Suppressor macrophage (primary cell): ENCODE measurements around the gene ADGRV1.
A peak's percentile ranks its signal among the peaks of the same experiment; 100 is the strongest.

Experiments used
- DNase-seq, 4 experiments: peaks; one replicate each; pipeline ENCODE4 v3.0.0-alpha.2; 2020 to 2022

ADGRV1 gene

DNA sequence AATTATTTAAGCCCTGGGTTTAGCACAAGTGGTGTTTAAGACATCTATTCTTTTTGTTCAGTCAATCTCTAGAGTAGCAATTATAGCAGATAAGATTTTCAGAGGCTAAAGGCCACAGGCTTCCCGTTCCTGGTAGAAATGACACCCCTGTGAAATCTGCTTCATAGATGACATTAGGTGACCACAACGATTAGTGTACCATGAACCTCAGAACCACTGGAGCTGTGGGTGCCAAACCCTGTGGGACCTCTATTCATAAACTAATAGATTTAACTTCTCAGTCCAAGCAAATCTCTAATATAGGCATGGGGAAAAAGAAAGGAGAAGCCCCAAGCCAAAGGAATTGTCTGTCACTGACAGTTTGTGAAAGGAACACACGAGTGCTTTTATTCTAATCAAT is 617.1 kb downstream of the ADGRV1 start:
- no peak for DNase-seq

GRCh38 chr5:91176288-91177016 is 617.9 kb downstream of the ADGRV1 start:
- no peak for DNase-seq

DNA sequence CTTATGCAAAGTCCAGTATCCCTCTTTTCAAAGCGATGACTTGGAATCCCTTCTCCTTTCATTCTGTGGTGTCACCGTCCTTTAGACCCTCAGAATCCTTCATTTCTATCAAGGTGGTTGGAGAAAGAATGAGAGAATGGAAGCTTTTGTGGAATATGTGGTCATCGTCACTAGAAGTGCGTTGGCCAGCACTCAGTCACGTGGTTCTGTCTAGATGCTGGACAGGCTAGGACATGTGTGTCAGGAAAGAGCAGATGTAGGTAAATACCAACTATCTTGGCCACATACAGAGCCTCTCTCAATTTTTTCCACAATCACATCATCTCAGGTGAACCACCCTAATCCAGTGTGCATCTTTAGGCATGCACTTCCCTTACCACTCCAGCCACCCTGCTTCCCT is 618.5 kb downstream of the ADGRV1 start:
- DNase-seq: no peak

DNA sequence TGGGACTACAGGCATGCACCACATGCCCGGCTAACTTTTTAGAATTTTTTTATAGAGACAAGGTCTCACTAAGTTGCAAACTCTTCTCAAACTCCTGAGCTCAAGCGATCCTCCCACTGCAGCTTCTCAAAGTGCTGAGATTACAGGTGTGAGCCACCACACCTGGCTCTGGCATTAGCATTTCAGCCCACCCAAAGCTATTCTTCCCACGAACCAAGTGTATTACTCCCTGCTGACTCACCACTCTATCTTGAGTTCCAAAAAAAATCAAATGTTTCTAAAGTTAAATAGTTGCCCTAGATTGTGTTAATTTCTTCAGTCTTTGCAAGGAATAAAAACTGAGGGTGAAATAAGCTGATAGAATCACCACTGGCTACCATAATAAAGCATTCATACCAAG is 619.0 kb downstream of the ADGRV1 start:
- no peak for DNase-seq

GRCh38 chr5:91178461-91178860 is 619.9 kb downstream of the ADGRV1 start:
- DNase-seq: peak in 2 of 4 experiments; percentile 17 to 28

DNA sequence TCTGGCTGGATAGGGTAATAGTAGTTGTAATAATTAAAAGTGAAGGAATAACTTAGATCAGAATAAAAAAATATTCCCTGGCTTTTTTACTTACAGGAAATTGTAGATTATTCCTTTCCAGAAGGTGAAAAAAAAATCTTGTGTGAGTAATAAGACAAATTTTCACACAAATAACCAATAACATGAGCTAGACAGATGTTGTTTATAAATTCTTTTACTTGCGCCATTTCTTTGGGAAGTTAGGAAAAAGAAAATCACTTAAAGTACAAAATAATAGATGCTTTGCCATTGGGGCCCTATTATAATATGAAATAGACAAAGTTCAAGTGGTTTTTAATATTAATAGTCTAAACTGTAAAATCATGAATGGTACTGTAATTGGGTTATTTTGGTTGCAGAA is 620.4 kb downstream of the ADGRV1 start:
- no peak for DNase-seq

DNA sequence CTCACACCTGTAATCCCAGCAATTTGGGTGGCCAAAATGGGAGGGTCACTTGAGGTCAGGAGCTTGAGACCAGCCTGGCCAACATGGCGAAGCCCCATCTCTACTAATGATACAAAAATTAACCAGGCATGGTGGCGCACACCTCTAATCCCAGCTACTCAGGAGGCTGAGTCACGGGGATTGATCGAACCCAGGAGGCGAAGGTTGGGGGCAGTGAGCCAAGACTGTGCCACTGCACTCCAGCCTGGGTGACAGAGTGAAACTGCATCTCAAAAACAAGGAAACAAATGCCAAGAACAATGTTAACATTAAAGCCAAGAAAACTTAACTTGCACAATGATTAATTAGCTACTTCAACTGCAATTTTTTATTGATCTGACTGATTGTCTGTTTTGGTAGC is 621.9 kb downstream of the ADGRV1 start:
- DNase-seq: no peak

DNA sequence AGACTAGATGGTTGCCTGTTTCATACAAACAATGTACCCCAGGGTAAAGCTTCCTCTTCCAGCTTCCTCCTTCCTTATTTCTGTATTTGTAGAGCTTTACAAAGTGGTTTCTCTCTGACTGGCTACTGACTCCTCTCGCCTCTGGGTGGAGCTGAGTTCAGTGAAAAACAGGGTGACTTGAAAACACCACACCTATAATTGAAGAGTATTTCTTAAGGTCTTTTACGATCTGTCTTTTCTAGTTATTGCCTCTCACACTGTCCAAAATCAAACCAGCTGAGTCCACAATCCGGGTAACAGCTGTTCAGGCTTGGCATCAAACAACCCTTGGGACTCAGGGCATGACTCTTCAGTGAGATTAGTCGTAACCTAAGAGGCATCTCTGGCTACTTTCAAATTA is 624.2 kb downstream of the ADGRV1 start:
- peak; percentile 55 to 86 (median 78) for DNase-seq

- DNase-seq: peak; percentile 49 to 74 (median 70)
These were observed 625.1 kb downstream of the ADGRV1 start for GRCh38 chr5:91183743-91184142.

DNA sequence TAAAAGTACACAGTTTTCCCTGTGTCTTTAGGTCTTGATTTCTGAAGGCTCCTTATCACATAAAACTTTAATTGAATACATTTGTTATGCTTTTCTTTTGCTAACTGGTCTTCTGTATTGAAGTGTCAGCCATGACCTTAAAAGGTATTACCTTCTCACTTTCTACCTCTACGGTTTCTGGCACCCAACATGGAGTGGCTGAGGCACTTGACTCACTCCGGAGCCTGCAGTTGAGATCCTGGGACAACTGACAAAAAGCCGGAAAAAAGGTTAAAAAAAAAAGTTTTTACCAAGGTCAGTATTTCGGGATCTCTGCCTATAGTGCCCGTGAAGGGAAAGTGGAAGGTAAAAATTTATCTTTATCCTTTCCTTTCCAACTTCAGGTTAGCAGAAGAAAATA is 627.5 kb downstream of the ADGRV1 start:
- no peak for DNase-seq

DNA sequence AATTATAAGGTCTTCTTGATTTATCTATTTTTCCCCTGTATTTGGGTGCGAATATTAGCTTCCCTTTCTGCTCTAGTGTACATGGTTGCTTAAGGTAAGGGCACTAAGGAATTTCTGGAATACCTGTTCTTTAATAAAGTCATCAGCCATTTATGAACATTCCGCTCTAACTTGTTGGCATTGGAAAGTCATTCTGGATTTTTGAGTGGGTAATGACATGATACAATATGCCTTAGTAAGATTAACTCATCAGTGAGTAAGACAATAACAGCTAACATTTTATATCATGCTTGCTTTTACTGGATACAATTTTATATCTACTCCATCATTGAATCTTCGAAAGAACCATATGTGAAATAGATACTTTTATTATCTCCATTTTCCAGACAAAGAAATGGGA is 628.4 kb downstream of the ADGRV1 start:
- no peak for DNase-seq

DNA sequence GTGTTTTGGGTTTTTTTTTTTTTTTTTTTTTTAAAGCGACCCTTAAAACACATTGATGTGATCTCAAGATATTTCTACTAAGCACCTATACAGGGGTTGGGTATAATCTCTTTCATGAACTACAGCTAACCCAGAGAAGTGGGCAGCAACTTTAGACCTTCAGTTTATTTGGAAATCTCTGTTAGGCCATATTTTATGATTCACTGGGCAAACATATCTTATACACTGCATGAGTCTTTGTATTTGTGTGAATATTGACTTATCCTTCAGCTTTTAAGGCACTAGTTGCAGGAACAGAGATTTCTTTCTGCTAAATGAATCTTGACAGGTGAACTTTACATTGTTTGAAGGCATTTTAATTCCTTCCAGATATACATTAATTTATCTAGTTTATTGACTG is 630.2 kb downstream of the ADGRV1 start:
- DNase-seq: no peak

DNA sequence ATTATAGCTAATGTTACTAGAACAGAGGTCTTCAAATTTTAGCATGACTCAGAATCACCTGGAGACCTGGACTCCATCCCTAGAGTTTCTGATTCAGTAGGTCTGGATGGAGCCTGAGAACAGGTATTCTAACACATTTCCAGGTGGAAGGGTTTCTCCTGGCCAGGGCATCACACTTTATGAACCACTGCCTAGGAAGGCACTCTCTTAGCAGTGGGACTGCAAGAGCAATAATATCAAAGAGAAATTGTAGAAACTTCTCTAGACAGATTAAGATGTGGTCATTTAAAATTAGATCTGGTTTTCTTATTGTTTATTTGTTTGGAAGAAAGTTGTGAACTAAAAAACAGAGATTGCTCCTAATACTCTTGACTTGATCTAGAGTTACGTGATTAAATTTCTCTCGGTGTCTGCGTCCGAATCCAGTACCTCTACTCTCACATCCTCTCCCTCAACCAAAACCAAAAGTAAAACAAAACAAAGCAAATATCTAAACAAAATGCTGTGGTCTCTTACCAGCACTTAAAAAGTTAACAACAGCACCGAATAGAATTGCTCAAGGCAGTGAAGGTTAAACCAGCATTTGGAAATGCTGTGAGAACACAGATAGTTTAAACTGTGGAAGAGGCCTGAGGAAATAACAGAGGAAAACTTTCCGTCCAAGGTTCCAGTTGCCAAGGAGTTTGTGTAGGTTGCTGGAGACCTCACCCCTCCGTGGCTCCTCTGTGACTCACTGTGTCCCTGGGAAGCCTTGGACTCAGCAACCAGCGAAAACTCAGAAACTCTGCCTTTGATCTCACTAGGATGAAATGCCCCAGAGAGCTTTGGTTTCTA is 631.1 kb downstream of the ADGRV1 start:
- DNase-seq: peak; percentile 32 to 72 (median 56)

- DNase-seq: peak in 2 of 4 experiments; percentile 14 to 29
These were observed 631.7 kb downstream of the ADGRV1 start for GRCh38 chr5:91190314-91190690.

DNA sequence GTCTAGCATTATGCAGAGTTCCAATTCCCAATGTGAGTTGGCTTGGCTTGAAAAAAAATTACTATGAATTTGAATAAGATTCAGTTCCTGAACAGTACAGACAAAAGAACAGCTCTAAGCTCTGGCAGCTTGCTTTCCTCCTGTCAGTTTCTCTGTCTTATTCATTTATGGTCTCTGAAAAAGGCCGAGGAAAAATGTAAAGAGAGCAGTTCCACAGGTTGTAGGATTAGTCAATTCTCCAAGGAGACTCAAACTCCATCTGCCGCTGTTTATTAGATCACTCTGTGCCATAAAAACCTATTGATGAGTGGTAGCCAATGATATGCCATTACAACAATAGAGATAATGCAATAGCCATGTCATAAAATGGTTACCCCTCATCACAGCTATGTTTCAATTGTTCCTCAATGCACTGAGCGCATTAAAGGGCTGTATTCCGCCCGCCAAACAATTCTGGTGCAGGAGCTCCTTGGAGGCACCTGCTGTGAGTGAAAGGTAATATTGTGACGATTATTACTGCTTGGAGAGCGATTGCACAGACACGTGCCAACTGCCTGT is 636.3 kb downstream of the ADGRV1 start:
- DNase-seq: no peak

GRCh38 chr5:91200692-91201091 is 642.1 kb downstream of the ADGRV1 start:
- no peak for DNase-seq

DNA sequence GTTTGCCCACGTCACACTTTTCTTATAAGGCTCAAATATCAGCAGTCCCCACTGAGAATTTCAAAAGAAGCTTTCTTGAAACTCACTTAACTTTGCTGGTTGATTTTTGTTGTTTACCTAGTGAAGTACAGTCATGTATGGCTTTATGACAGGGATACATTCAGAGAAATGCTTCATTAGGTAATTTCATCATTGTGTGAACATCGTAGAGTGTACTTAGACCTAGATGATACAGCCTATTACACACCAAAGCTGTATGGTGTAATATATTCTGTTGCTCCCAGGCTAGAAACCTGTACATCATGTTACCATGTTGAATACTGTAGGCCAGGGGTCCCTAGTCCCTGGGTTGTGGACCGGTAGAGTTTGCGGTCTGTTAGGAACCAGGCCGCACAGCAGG is 647.5 kb downstream of the ADGRV1 start:
- DNase-seq: no peak

GRCh38 chr5:91206734-91207133 is 648.1 kb downstream of the ADGRV1 start:
- DNase-seq: peak in 1 of 4 experiments; percentile 24

DNA sequence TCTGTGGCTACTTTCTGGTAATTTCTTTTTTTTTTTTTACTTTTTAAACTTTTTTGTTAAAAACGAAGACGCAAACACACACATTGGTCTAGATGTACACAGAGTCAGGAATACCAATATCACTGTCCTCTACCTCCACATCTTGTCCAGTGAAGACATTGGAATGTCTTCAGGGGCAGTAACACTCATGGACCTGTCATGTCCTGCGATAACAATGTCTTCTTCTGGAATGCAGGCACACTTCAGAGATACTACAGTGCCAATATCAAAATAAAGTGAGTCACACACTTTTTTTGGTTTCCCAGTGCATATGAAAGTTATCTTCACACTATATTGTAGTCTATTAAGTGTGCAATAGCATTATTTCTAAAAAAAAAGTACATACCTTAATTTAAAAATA is 648.7 kb downstream of the ADGRV1 start:
- DNase-seq: no peak

DNA sequence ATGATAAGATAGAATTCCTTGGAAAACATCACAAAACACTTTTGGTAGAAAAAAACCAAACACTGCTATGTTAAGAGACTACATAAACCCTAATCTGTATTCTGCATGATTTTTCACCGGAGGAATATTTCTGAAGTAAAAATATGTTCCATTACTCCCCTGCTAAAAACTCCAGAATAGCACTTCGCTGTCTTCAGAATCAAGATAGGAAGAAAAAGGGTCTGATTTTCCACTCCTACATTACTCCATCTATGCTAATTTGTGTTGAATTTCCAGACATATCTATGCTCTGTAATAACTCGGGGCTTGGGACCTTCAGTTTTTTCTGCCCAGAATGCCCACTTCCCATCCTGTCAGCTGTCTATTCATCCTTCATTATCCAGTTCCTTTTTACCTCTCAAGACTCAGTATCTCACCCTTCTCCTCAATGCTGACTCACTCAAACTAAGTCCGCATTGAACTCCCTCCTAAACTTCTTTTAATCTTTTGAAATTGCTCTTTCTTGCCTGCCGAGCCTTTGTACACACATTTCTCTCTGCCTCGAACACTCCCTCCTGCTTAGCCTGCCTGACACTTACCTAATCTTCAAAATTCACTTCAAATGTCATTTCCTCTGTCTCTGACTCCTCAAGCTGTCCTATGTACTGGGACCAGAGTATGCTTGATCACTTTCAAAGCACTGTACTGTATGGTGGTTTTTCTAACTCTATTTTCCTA is 653.6 kb downstream of the ADGRV1 start:
- DNase-seq: peak in 3 of 4 experiments; percentile 5 to 30 (median 26)

- no peak for DNase-seq
These were observed 654.1 kb downstream of the ADGRV1 start for GRCh38 chr5:91212714-91213092.
